Measurements from ENCODE around the gene ETNK1.

ETNK1 gene

GRCh38 chr12:22719745-22720144 lies 94.8 kb downstream of the ETNK1 start:
- no peak overlapping the region for H3K4me3 ChIP-seq (ENCODE audit: low read depth, low read length)
- TF ChIP-seq CTCF (IDR thresholded peaks at IDR 0.05; ENCODE audit: borderline replicate concordance, insufficient read depth, low read depth, low read length) = no peak

GRCh38 chr12:22722081-22722480 lies 97.1 kb downstream of the ETNK1 start:
- H3K4me3 ChIP-seq (ENCODE audit: low read depth, low read length) = no peak overlapping the region
- no peak for TF ChIP-seq CTCF (IDR thresholded peaks at IDR 0.05; ENCODE audit: borderline replicate concordance, insufficient read depth, low read depth, low read length)

- TF ChIP-seq CTCF (IDR thresholded peaks at IDR 0.05; ENCODE audit: borderline replicate concordance, insufficient read depth, low read depth, low read length) = no peak
- H3K4me3 ChIP-seq (ENCODE audit: low read depth, low read length) = no peak overlapping the region
These were observed 97.8 kb downstream of the ETNK1 start for GRCh38 chr12:22722779-22723178.

GRCh38 chr12:22728987-22729386 lies 104.0 kb downstream of the ETNK1 start:
- TF ChIP-seq CTCF (IDR thresholded peaks at IDR 0.05; ENCODE audit: borderline replicate concordance, insufficient read depth, low read depth, low read length) = no peak
- H3K4me3 ChIP-seq (ENCODE audit: low read depth, low read length) = no peak overlapping the region

- no peak overlapping the region for H3K4me3 ChIP-seq (ENCODE audit: low read depth, low read length)
- TF ChIP-seq CTCF (IDR thresholded peaks at IDR 0.05; ENCODE audit: borderline replicate concordance, insufficient read depth, low read depth, low read length) = no peak
These were observed 104.5 kb downstream of the ETNK1 start for GRCh38 chr12:22729431-22729956.

GRCh38 chr12:22729957-22730443 lies 105.0 kb downstream of the ETNK1 start:
- no peak overlapping the region for H3K4me3 ChIP-seq (ENCODE audit: low read depth, low read length)
- no peak for TF ChIP-seq CTCF (IDR thresholded peaks at IDR 0.05; ENCODE audit: borderline replicate concordance, insufficient read depth, low read depth, low read length)

- TF ChIP-seq CTCF (IDR thresholded peaks at IDR 0.05; ENCODE audit: borderline replicate concordance, insufficient read depth, low read depth, low read length) = no peak
- H3K4me3 ChIP-seq (ENCODE audit: low read depth, low read length) = no peak overlapping the region
These were observed 106.3 kb downstream of the ETNK1 start for GRCh38 chr12:22731236-22731635.
